ENCODE measurements around the gene BPIFB2.

BPIFB2 gene

DNA sequence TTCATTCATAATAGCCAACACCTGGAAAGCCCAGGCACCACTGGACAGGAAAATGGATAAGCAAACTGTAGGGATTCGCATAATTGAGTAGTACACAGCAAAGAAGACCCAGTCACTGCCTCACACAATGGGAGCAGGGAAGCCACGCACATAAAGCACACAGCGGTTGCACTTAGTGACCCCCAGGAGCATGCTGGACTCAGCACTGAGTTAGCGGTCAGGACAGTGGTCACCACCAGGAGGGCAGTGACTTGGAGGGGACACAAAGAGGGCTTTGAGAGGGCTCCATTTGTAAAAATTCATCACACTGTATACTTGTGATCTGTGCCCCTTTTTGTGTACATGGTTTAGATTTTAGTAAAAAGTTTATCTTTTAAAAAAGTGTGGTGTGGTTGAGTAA lies 43.8 kb downstream of the BPIFB2 start:
- DNase-seq = no peak
- in situ Hi-C loops (cut with HindIII; ENCODE audit: low pct_ligation_motif_present, low pct_unique_long_range_greater_than_20kb, low sequenced_read_pairs) = no loop called here

DNA sequence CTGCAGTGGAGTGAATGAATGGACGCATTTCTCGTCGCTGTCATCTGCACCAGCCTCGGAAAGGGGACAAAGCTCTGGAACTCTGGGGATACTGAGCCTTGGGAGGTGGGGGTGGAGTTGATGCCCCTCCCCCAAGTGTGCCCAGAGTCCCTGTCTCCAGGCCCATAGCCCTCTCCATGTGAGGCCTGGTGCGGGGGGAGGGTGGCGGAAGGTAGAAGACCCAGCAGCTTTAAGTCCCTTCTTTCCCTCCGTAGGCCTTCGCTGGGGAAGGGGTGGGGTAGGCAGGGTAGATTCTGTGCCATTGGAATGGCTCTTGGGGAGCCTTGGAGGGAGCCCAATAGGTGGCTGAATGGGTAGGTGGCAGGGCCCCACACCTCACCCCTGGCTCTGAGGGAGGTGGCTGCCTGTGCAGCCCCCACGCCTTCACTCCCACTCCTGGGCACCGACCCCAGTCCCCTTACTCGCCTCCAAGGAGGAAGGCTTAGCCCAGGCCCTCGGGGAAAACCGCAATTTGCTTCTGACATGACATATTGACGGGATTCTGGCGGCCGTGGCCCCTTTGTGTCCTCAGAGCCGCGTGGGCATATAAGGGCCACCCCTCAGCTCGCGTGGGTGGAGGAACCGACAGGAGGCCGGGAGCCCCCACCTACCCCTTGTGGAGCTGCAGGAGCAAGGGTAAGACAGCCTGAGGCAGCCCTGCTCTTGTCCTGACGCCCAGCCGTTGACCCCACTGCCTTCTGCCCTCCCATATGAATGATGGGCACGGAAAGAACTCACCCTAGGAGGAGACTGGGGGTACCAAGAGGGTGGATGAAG lies 46.0 kb downstream of the BPIFB2 start, which contains the start of gene BPIFB3:
BPIFB3 (plus strand) TSS at position 613 of the 816 bp plus-strand sequence. CDS start 1,533 bp downstream, outside the sequence.
- DNase-seq = no peak
- in situ Hi-C loops (cut with HindIII; ENCODE audit: low pct_ligation_motif_present, low pct_unique_long_range_greater_than_20kb, low sequenced_read_pairs) = no loop called here

DNA sequence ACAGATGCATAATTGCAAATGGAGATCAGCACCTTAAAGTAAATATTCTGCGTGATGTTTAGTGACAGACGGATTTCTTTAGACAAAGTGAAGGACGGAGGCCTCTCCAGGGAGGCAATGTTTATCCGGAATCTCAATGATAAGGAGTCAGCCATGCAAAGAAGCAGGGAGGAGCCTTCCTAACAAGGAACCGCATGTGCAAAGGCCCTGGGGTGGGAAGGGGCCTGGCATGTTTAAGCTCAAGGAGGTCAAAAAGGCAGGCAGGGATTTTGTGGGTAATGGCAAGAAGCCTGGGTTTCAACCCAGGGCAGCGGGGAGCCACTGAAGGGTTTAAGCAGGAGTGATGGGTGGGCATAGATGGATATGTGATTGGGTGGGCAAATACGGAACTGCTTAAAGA lies 46.9 kb downstream of the BPIFB2 start:
- no peak for DNase-seq
- in situ Hi-C loops (cut with HindIII; ENCODE audit: low pct_ligation_motif_present, low pct_unique_long_range_greater_than_20kb, low sequenced_read_pairs) = no loop called here

DNA sequence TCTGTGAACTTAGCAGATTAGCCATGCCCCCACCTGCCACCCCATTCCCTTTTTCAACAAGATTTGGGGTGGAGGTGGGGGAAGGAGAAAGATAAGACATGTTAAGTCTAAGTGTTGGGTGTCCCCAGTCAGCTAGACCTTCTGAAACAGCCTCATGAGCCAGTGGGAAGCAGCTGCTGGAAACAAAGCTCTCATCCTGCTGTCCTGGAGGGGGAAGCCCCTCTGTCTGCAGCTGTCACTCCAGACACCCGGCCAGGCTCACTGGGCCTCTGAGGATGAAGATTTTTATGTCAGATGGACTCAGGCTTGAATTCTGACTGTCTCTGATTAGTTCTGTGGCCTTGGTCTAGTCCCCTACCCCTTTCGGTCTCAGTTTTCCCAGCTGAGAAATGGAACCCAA lies 47.3 kb downstream of the BPIFB2 start:
- DNase-seq = no peak
- in situ Hi-C loops (cut with HindIII; ENCODE audit: low pct_ligation_motif_present, low pct_unique_long_range_greater_than_20kb, low sequenced_read_pairs) = no loop called here

DNA sequence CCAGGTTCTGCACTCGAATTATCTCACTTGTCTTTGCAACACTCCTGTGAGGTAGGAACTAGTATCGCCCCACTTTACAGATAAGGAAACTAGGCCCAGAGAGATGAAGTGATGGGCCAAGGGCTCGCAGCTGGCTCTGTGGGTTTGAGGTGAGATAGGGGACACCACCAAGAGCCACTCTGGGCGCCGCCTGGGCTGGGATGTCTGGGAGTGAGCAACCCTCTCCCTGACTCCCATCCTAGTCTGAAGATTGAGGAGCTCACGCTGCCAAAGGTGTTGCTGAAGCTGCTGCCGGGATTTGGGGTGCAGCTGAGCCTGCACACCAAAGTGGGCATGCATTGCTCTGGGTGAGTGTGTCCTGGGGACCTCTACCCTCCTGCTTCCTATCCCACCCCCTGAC lies 51.6 kb downstream of the BPIFB2 start:
- DNase-seq = no peak
- in situ Hi-C loops (cut with HindIII; ENCODE audit: low pct_ligation_motif_present, low pct_unique_long_range_greater_than_20kb, low sequenced_read_pairs) = no loop called here

DNA sequence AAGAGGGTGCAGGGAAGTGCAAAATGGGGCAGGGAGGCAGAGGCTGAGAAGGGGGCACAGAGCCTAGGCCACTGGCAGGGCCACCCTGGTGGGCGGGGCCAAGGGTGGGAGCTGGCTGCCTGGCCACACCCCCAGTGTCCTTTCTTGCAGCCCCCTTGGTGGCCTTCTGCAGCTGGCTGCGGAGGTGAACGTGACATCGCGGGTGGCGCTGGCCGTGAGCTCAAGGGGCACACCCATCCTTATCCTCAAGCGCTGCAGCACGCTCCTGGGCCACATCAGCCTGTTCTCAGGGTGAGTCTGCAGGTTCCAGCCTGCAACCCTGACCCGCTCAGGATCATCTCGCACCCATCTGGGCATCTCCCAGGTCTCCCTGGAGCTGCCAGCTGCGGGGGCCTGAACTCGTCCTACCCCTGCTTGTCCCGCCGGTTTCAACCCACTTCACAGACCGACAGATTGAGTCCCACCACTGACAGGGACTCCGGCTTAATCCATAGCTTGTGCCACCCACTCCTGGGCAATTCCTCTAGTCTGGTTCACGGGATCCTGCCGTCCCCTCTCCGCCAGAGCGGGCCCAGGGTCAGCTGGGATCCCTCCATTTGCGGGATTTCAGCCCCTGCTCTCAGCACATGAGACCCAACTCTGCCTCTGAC lies 52.4 kb downstream of the BPIFB2 start:
- no peak for DNase-seq
- in situ Hi-C loops (cut with HindIII; ENCODE audit: low pct_ligation_motif_present, low pct_unique_long_range_greater_than_20kb, low sequenced_read_pairs) = no loop called here

DNA sequence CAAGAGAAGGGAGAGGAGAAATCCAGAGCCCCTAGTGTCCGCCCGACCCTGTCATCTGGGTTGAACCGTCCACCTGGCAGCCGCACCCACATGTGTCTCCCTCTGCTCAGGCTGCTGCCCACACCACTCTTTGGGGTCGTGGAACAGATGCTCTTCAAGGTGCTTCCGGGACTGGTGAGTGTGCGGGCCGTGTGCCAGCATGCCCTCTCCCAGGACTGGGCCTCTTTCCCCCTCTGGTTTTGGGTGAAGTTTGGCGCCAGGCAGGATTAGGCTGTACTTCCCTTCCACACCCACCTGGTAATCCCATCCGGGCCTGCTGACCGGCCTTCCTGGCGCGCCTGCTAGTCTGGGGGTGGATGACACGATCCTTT lies 54.1 kb downstream of the BPIFB2 start:
- DNase-seq = no peak
- in situ Hi-C loops (cut with HindIII; ENCODE audit: low pct_ligation_motif_present, low pct_unique_long_range_greater_than_20kb, low sequenced_read_pairs) = no loop called here

DNA sequence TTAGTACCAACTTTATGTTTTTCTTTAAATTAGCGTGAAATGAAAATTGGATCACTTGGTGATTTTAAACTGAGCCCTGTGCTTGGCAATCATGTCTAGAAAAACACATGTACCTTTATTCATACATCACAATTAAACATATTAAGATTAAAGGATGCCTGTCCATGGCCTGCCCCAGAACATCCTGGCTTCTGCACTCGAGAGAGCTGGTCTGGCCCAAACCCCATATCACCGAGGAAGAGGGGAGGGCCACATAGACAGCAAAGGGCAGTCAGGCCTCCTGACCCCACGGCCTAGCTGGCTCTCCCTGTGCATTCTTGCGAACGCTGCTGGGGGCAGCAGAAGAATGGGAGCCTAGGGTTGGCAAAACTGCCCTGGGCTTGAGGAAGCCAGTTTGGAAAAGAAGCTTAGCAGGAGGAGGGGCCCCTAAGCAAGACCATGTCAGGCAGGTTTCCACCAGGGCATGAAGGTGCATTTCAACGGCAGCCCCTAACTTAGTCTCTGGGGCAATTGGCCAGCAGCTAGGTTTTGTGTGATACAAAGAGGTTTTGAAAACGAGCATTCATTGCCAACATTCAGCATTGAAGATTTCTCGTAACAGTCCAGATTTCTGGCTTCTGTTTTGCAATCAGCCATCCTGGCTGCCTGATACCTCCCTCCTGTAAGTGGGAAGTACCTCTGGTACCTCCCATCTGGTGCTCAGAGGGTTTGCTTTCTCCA lies 54.8 kb downstream of the BPIFB2 start:
- in situ Hi-C loops (cut with HindIII; ENCODE audit: low pct_ligation_motif_present, low pct_unique_long_range_greater_than_20kb, low sequenced_read_pairs) = no loop called here
- no peak for DNase-seq

DNA sequence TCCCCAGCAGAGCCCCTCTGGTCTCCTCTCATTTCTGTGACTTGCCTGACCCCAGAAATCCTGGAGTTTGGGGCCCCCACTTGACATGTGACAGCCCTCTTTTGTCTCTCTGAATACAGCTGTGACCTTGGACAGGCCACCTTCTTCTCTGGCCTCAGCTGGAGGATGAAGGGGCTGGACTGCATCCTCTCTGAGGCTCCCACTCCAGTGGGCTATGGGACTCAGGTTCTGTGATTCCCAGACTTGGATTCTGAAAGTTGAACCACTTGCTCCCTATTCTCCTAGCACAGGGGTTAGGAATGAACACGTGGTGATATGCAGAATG lies 55.3 kb downstream of the BPIFB2 start:
- no peak for DNase-seq
- in situ Hi-C loops (cut with HindIII; ENCODE audit: low pct_ligation_motif_present, low pct_unique_long_range_greater_than_20kb, low sequenced_read_pairs) = no loop called here

DNA sequence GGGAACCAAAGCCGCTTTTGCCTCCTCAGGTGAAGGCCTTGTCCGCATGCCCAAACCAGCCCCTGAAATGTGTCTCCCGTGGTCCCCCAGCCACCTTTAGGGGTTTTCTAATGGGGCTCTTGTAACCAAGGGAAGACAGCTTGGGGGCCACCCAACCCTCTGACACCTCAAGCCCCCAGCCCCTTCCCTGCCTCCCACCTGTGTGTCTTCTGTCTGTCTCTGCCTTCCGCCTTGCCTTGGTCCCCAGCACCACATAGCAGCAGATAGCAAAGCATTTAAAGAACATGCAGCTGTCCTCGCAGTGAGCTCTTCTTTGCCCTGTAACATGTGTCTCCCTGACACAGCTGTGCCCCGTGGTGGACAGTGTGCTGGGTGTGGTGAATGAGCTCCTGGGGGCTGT lies 55.8 kb downstream of the BPIFB2 start:
- in situ Hi-C loops (cut with HindIII; ENCODE audit: low pct_ligation_motif_present, low pct_unique_long_range_greater_than_20kb, low sequenced_read_pairs) = no loop called here
- no peak for DNase-seq

DNA sequence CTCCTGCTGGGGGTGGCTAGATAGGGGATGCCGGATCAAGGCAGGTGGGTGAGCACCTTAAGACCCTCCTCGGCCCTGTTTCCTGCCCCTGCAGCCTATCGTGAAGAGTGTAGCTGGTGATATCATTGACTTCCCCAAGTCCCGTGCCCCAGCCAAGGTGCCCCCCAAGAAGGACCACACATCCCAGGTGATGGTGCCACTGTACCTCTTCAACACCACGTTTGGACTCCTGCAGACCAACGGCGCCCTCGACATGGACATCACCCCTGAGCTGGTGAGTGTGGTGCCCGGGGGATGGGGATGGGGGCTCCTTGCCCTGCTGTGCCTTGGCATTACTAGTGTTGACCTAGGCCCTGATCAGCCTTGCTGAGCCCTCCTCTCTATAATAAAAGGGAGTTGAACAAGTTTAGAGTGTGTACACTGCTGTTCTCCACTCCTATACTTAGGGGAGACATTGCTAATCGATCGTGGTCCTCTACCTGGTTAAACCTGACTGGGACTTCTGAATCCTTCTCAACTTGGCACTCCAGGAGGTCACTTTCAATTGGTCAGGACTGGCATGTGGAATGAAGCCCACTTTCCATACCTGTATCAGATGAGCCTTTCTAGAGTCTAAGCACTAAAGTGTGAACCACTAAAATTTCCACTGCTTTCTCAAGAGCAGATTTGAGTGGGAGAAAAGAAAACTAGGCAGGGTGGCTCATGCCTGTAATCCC lies 57.2 kb downstream of the BPIFB2 start:
- in situ Hi-C loops (cut with HindIII; ENCODE audit: low pct_ligation_motif_present, low pct_unique_long_range_greater_than_20kb, low sequenced_read_pairs) = no loop called here
- no peak for DNase-seq

DNA sequence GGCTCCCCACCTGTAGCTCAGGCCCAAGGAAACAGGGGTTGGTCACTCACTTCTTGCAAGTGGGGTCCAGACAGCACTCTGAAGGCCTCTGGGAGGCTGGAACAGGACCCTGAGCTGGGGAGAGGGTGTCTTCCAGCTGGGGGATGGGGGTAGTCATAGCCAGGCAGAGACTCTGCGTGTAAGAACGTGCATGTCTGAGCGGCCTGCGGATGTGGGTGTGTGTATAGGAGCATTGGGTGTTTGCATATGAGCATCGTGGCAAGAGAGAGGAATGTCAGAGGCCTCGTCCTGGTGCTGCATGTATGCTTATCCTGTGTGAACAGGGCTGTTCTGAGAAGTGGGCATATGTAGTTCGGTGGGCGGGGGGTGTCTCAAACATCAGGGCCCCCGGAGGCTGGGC lies 58.3 kb downstream of the BPIFB2 start:
- no peak for DNase-seq
- in situ Hi-C loops (cut with HindIII; ENCODE audit: low pct_ligation_motif_present, low pct_unique_long_range_greater_than_20kb, low sequenced_read_pairs) = no loop called here

DNA sequence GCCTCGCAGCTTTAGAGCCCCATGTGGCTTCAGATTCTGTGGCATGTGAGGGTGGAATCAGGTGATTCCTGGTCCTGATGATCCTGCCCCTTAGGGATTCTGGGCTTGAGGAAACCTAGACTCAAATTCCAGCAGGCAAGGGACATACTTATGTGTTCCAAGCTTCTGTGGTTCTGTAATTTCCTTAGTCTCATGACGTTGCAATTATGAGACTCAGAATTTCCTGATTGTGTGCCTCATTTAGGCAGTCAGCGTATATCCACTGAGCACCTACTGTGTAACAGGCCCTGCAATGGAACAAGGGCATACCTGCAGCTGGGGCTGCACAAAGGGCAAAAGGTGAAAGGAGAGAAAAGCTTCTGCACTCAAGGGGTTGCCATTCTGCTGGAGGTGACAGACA lies 60.3 kb downstream of the BPIFB2 start:
- in situ Hi-C loops (cut with HindIII; ENCODE audit: low pct_ligation_motif_present, low pct_unique_long_range_greater_than_20kb, low sequenced_read_pairs) = no loop called here

DNA sequence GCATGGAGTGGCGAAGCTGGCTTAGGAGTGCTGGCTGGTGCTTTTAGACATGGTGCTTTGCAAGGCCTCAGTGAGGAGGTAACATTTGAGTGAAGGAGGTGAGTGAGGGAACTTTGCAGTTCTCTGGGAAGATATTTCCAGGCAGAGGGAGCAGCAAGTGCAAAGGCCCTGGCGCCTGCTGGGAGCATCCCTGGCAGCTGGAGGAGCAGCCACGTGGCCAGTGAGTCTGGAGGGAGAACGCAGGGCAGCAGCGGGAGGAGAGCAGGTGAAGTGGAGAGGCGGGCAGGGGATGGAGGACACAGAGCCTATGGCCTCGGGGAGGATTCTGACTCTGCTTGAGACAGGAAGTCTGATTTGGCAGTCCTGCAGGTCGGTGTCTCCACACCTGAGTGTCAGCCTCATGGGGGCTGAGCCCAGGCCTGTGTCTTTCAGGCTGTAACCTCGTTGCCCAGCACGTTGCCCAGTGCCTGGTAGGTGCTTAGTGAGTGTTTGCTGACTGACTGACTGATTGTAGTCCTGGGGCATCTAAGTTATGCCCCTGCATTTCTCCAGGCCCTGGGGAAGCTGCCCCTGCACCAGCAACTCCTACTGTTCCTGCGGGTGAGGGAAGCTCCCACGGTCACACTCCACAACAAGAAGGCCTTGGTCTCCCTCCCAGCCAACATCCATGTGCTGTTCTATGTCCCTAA lies 60.9 kb downstream of the BPIFB2 start:
- in situ Hi-C loops (cut with HindIII; ENCODE audit: low pct_ligation_motif_present, low pct_unique_long_range_greater_than_20kb, low sequenced_read_pairs) = no loop called here
- no peak for DNase-seq

More for the DNA sequence above, 60.3 kb downstream of the BPIFB2 start:
- DNase-seq = no peak

DNA sequence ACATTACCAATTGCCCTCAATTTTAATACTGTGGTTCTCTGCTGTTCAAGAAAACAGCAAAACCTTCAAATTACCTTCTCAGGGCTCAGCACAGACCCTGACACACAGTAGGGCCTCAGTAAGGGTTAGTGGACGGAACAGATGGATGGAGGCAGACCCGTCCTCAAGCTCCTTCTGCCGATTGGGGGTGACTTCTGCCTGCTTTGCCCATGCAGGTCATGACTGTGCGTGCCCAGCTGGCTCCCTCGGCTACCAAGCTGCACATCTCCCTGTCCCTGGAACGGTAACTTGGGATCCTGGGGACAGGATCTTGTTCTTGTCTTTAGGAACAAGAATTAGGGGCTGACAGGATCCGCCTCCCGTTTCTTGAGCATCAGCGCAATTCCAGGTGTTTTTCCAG lies 62.2 kb downstream of the BPIFB2 start:
- DNase-seq = no peak
- in situ Hi-C loops (cut with HindIII; ENCODE audit: low pct_ligation_motif_present, low pct_unique_long_range_greater_than_20kb, low sequenced_read_pairs) = no loop called here

DNA sequence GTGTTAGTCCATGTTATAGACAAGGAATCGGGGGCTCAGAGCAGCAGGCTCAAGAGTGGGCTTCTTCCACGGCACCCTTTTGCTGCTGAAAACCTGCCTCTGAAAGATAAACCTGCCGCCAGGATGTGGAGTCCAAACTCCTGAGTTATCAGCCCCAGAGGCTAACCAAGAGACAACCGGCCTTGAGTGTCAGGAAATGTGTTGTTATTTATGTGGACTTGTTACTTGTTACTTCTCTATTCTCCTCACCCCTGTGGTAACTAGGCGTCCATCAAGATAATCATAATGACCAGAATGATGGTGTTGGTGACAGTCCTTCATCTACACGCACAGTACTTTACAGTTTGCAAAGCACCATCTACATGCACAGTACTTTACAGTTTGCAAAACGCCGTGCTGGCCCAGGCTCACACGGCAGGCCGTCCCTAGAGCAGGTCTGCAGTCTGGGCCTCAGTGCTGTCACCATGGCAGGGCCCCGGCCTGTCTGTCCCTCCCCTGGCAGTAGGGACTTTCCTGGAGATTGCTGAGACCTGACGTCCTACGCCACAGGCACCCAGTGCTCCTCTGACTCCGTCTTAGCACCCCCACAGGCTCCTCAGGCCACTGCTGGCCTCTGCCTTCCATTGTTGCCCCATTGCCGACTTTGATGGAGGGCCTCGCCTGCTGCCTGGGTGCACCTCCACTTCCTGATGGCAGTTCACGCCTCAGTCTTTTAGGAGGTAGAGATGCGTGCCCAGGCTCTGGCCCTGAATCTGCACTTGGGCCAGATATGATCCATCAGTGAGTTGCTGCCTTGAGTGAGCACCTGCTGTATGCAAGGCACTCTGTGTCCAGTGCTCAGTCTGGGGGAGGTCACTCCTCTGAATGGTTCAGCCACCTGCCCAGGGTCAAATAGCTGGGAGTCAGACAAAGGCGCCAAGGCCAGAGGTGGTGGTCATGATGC lies 62.9 kb downstream of the BPIFB2 start:
- DNase-seq = no peak
- in situ Hi-C loops (cut with HindIII; ENCODE audit: low pct_ligation_motif_present, low pct_unique_long_range_greater_than_20kb, low sequenced_read_pairs) = no loop called here

DNA sequence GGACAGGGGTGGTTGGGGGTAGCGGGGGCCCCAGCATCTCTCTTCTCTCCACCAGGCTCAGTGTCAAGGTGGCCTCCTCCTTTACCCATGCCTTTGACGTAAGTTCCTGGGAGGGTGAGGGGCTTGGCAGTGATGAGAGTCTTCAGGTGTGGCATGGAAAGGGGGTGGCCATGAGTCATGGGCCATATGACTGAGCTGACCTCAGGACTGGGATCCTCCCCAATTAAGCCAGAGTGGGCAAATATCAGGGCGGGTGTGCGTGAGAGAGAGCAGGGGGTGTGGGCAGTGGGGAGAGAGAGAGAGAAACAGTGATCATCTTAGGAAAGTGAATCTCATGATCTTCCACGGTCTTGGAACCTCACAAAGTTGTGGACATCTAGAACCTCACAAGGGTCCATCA lies 63.7 kb downstream of the BPIFB2 start:
- in situ Hi-C loops (cut with HindIII; ENCODE audit: low pct_ligation_motif_present, low pct_unique_long_range_greater_than_20kb, low sequenced_read_pairs) = no loop called here
- no peak for DNase-seq

DNA sequence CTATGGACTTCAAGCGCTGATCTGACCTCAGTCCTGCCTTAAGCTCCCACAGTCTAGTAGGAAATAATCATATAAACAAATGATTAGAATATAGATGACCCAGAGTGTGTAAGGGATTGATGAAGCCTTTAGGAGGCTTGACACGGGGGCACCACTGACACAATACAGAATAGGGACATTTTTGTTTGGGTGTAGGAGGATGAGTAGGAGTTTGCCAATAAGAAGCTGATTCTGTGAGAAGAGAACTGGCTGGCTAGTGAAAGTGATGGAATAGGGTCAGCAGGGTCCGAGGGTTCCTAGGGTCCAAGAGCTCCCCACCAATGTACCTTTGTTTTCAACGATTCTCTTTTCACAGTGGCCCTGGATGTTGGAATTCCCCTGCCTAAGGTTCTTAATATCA lies 64.9 kb downstream of the BPIFB2 start:
- DNase-seq = no peak
- in situ Hi-C loops (cut with HindIII; ENCODE audit: low pct_ligation_motif_present, low pct_unique_long_range_greater_than_20kb, low sequenced_read_pairs) = no loop called here
